Heart right ventricle (tissue), 16 donors: Measurements from ENCODE around the gene CCDC85A. TPM values are rescaled to one million over a fixed set of nuclear protein-coding genes. Genes with fewer than 3 reads are reported as not detected.
A peak's percentile ranks its signal among the peaks of the same experiment; 100 is the strongest.

Experiments
- ATAC-seq, 8 donors: fragments of 200-7000 bp; cut with Tn5 transposase; one replicate each; pipeline ENCODE4 v1.9.1; 2020; ENCODE audit warnings: mild to moderate bottlenecking in 8 of 8, moderate library complexity in 8 of 8, moderate number of reproducible peaks in 1 of 8
- DNase-seq, 2 donors: peaks; one replicate each; pipeline ENCODE4 v3.0.0-alpha.2; 2020
- H3K27ac ChIP-seq, 10 donors: fragments of 200-600 bp; sonication (generic) in 2 of 10; one replicate each; pipeline versions ENCODE4 v1.5.0 to v1.8.0; 2020 to 2022; ENCODE audit warnings: mild to moderate bottlenecking in 3 of 10
- H3K27me3 ChIP-seq, 7 donors: fragments of 200-600 bp; one replicate each; pipeline ENCODE4 v1.8.0; 2021 to 2022; ENCODE audit warnings: mild to moderate bottlenecking in 2 of 7
- H3K36me3 ChIP-seq, 9 donors: fragments of 200-600 bp; sonication (generic) in 1 of 9; one replicate each; pipeline versions ENCODE4 v1.5.0 to v1.8.0; 2020 to 2022; ENCODE audit warnings: mild to moderate bottlenecking in 2 of 9
- H3K4me1 ChIP-seq, 9 donors: fragments of 200-600 bp; sonication (generic) in 1 of 9; one replicate each; pipeline versions ENCODE4 v1.5.0 to v1.8.0; 2020 to 2022; ENCODE audit warnings: mild to moderate bottlenecking in 4 of 9
- H3K4me3 ChIP-seq, 10 donors: fragments of 200-600 bp; sonication (generic) in 2 of 10; one replicate each; pipeline versions ENCODE4 v1.5.0 to v1.8.0; 2020 to 2022; ENCODE audit warnings: mild to moderate bottlenecking in 7 of 10, moderate library complexity in 2 of 10
- H3K9me3 ChIP-seq, 11 donors: fragments of 200-600 bp in 10 of 11; sonication (generic) in 2 of 11; one replicate each; pipeline versions ENCODE4 v1.5.0 to v1.8.0; 2013 to 2022; ENCODE audit warnings: mild to moderate bottlenecking in 2 of 11, control low read depth in 1 of 11, moderate library complexity in 1 of 11
- WGBS, 2 donors: extraction: QIAGEN DNeasy Blood & Tissue Kit; methylation state at CpG; one replicate each; pipeline ENCODE4 v1.1.7; 2013; ENCODE audit warnings: inconsistent platforms in 1 of 2; 5-methylcytosine and 5-hydroxymethylcytosine counted together
- intact Hi-C, 10 donors: fragments of 100-400 bp; cut with DNase I; formaldehyde crosslinking; loops; one replicate each; pipeline versions ENCODE4 v1.11.1 to v1.14.2; 2022
- polyA plus RNA-seq, 2 donors: library from polyadenylated mRNA; stranded (reverse); fragments of 200-250 nt; gene quantifications; one replicate each; pipeline ENCODE4 v1.2.3, GENCODE V29; 2013
- total RNA-seq, 10 donors: library from RNA; stranded (reverse); fragmentation: NEBNext Ultra II Directional in 3 of 10; extraction: Animal tissue kit (Norgen Biotek cat#: 25700) in 3 of 10; gene quantifications; one replicate each; pipeline versions ENCODE4 v1.2.1 to v1.2.4, GENCODE V29; 2021 to 2023
- TF ChIP-seq, protein P1 (sequence below), 9 donors: fragments of 200-600 bp; sonication (generic) in 2 of 9; IDR thresholded peaks; one replicate each; pipeline versions ENCODE4 v1.5.0 to v1.8.0; 2021 to 2022; ENCODE audit warnings: antibody characterized with exemption in 9 of 9, mild to moderate bottlenecking in 5 of 9, moderate library complexity in 1 of 9
- donor health status: Arrhythmogenic right ventricular cardiomyopathy.
- donor health status: ischemic (EF 13 %, LVEDD 7.1; RV severe dilation, severe dysfunction).
- donor health status: healthy with polysubstance abuse.
- donor health status: DM: no; HTN: yes; CAD: no.
- donor health status: DM: no; HTN: no; CAD: no.
- donor health status: ischemic (EF 25% LVEDD 6.9; RV normal size, moderate dysfunction).
- donor health status: ischemic (EF 25% LVEDD 5.7; RV mildly dilated, moderate dysfunction).
- donor health status: healthy.
- donor health status: DM: yes; HTN: yes; CAD: no.
- donor health status: Ischemic cardiomyopathy.
- donor health status: ischemic (EF 35%, LVEDD 5.7; RV mildly dilated, moderate dysfunction).
- donor health status: nonischemic (EF 11% LVEDD 7.7; RV severe dilation, severe dysfunction).
- donor health status: DM: yes; HTN: yes; CAD: no.
- donor health status: PGD.
- donor health status: ischemic (EF 29% LVEDD 5.4; RV normal size, mild dysfunction).
- donor health status: nonischemic (EF 23%, LVEDD 6.1; RV moderate dilation, normal function).

The CCDC85A gene
- total and polyA plus RNA-seq, 12 donors: 1.5 to 8.5 (median 3.5) TPM

DNA sequence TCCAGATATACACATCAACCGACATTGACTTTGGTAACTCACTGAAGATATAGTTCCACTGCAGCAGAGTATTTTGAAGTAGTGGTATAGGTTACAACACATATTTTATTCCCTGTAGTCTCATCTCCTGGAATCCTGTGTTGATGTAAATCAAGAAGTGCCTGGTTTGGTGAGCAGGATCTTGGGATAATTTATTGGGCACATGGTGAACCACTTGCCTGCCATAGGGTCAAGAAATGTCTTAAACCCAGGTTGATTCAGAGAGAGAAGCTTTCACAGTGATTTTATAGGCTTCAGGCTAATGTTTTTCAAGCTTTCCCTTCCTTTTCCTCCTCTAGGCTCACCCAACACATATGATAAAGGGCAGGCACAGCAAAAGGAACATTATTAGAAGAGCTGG is 24.6 kb downstream of the CCDC85A start:
- H3K4me1 ChIP-seq: peaks cover 0 to 12% (median 0%) of the 10 kb centered on the region in 9 donors
- no peaks in the 10 kb centered on the region for H3K27me3 ChIP-seq
- ATAC-seq (no peak), DNase-seq (no peak)
- intact Hi-C loops: no loop called here
- WGBS, 2 donors: 95 to 100% methylated on average over 1 of the region's 1 CpG
- TF ChIP-seq, protein P1, sequence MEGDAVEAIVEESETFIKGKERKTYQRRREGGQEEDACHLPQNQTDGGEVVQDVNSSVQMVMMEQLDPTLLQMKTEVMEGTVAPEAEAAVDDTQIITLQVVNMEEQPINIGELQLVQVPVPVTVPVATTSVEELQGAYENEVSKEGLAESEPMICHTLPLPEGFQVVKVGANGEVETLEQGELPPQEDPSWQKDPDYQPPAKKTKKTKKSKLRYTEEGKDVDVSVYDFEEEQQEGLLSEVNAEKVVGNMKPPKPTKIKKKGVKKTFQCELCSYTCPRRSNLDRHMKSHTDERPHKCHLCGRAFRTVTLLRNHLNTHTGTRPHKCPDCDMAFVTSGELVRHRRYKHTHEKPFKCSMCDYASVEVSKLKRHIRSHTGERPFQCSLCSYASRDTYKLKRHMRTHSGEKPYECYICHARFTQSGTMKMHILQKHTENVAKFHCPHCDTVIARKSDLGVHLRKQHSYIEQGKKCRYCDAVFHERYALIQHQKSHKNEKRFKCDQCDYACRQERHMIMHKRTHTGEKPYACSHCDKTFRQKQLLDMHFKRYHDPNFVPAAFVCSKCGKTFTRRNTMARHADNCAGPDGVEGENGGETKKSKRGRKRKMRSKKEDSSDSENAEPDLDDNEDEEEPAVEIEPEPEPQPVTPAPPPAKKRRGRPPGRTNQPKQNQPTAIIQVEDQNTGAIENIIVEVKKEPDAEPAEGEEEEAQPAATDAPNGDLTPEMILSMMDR (IDR thresholded peaks at IDR 0.05): no peak
- no peaks in the 10 kb centered on the region for H3K9me3 ChIP-seq
- H3K4me3 ChIP-seq: no peak overlapping the region
- H3K27ac ChIP-seq: no peak overlapping the region
- H3K36me3 ChIP-seq: peaks cover 0 to 6% (median 0%) of the 10 kb centered on the region in 9 donors

DNA sequence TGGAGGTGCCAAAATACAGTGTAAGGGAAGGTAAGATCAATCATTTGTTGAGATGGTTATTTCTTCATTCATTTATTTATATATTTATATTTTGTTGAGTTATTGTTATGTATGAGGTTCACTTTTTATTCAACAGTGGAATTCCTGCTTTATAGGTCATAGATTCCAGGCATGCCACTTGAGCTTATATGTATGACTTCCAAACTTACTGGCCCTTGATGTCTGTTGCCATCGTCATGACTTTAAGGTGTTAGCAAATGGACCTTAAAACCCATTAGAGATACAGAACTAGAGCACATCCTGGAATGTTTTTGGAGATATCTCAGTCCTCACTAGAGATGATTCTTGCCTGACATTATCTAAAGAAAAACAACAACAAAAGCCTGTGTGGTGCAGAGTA is 25.9 kb downstream of the CCDC85A start:
- no peak for DNase-seq
- WGBS, 2 donors: 71 to 85% methylated on average over 1 of the region's 1 CpG
- Histone ChIP-seq H3K27me3 (no peaks in the 10 kb centered on the region), H3K36me3 (peaks cover 0 to 6% (median 0%) of the 10 kb centered on the region in 9 donors), H3K4me1 (peaks cover 0 to 12% (median 0%) of the 10 kb centered on the region in 9 donors), H3K27ac (no peak overlapping the region), H3K9me3 (peaks cover 0 to 3% (median 0%) of the 10 kb centered on the region in 11 donors), H3K4me3 (no peak overlapping the region)
- TF ChIP-seq, protein P1 (IDR thresholded peaks at IDR 0.05): no peak
- intact Hi-C loops: no loop called here
- no peak for ATAC-seq

GRCh38 chr2:56210291-56210690 is 26.5 kb downstream of the CCDC85A start:
- intact Hi-C loops: no loop called here
- no peak overlapping the region for H3K4me3 ChIP-seq
- DNase-seq (no peak), ATAC-seq (no peak)
- H3K27me3 ChIP-seq: no peaks in the 10 kb centered on the region
- peaks cover 0 to 9% (median 0%) of the 10 kb centered on the region in 11 donors for H3K9me3 ChIP-seq
- peak overlapping the region in 1 of 10 donors; percentile 4 for H3K27ac ChIP-seq
- peaks cover 0 to 6% (median 0%) of the 10 kb centered on the region in 9 donors for H3K36me3 ChIP-seq
- TF ChIP-seq, protein P1 (IDR thresholded peaks at IDR 0.05): no peak
- WGBS, 2 donors: 92 to 95% methylated on average over 3 of the region's 3 CpGs
- peaks cover 0 to 12% (median 0%) of the 10 kb centered on the region in 9 donors for H3K4me1 ChIP-seq

GRCh38 chr2:56211048-56211447 is 27.3 kb downstream of the CCDC85A start:
- no peaks in the 10 kb centered on the region for H3K27me3 ChIP-seq
- ATAC-seq: peak in 2 of 8 donors; percentile 50 to 56
- H3K27ac ChIP-seq: peak overlapping the region in 1 of 10 donors; percentile 4
- peaks cover 0 to 3% (median 0%) of the 10 kb centered on the region in 9 donors for H3K36me3 ChIP-seq
- peaks cover 0 to 9% (median 0%) of the 10 kb centered on the region in 11 donors for H3K9me3 ChIP-seq
- TF ChIP-seq, protein P1 (IDR thresholded peaks at IDR 0.05): no peak
- H3K4me3 ChIP-seq: no peak overlapping the region
- intact Hi-C loops: no loop called here
- DNase-seq: no peak
- H3K4me1 ChIP-seq: peaks cover 0 to 12% (median 0%) of the 10 kb centered on the region in 9 donors
